Measurements from ENCODE around the gene RAB39B.

DNA sequence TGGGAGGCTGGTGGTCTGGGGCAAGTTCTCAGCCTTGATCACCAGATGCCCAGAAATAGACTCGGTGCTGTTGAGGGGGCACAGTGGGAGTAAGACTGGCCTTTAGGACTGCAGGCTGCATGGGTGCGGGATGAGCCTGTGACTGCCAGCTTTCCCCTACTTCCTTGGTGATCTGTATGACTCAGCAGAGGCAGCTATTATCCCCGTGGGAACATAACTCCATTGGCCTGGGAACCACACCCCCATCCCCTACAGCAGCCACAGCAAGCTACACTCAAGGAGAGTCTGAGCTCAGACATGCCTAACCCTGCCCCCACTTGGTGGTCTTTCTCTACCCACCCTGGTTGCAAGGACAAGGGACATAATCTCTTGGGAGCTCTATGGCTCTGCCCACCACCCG lies 49.5 kb upstream of the RAB39B start:
- no peak for TF ChIP-seq EZH2 (IDR thresholded peaks at IDR 0.05; ENCODE audit: low read length, unreplicated experiment)
- TF ChIP-seq, protein P1, sequence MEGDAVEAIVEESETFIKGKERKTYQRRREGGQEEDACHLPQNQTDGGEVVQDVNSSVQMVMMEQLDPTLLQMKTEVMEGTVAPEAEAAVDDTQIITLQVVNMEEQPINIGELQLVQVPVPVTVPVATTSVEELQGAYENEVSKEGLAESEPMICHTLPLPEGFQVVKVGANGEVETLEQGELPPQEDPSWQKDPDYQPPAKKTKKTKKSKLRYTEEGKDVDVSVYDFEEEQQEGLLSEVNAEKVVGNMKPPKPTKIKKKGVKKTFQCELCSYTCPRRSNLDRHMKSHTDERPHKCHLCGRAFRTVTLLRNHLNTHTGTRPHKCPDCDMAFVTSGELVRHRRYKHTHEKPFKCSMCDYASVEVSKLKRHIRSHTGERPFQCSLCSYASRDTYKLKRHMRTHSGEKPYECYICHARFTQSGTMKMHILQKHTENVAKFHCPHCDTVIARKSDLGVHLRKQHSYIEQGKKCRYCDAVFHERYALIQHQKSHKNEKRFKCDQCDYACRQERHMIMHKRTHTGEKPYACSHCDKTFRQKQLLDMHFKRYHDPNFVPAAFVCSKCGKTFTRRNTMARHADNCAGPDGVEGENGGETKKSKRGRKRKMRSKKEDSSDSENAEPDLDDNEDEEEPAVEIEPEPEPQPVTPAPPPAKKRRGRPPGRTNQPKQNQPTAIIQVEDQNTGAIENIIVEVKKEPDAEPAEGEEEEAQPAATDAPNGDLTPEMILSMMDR (conservative IDR thresholded peaks at IDR 0.05; ENCODE audit: low read depth, low read length) = no peak

All from PC-3 (cell line).